Endothelial cell of umbilical vein (primary cell): ENCODE data around the gene TAF4B. TPM values are rescaled to one million over a fixed set of nuclear protein-coding genes. Genes with fewer than 3 reads are reported as not detected.

ENCODE experiments used
- BruUV-seq: library from RNA; stranded (reverse); fragments of 400-500 nt; replicated peaks from 2 replicates; lab custom pipeline; 2021; lab: Mats Ljungman, UMichigan
- CTCF ChIA-PET: fragments of 300-600, 350-600 bp; sonication (Branson Sonifier 250); formaldehyde crosslinking; loops from one replicate; lab custom pipeline; 2021; ENCODE audit warnings: antibody characterized with exemption, inconsistent platforms; lab: Charles Lee
- POLR2A ChIA-PET: fragments of 300-600, 350-600 bp; sonication (Branson Sonifier 250); formaldehyde crosslinking; loops from one replicate; lab custom pipeline; 2021; ENCODE audit warnings: antibody characterized with exemption, inconsistent platforms; lab: Charles Lee
- DNase-seq: peaks from one replicate; pipeline ENCODE4 v3.0.0-alpha.2; 2011; ENCODE audit warnings: low read depth, low spot score
- FAIRE-seq: peaks from 2 replicates; lab custom pipeline; 2011; peaks lifted over from hg19 to GRCh38; lab: Jason Lieb, UNC
- H2AFZ ChIP-seq: 2 replicates; pipeline ENCODE4 v1.6.0; 2012; ENCODE audit warnings: low read depth, low read length, control low read depth, inconsistent platforms
- H3K27ac ChIP-seq: 2 replicates; pipeline ENCODE4 v1.5.1; 2011; ENCODE audit warnings: low read depth, mild to moderate bottlenecking, control low read depth, low read length, moderate library complexity; ENCODE audit not compliant: insufficient read depth
- H3K27me3 ChIP-seq, 2 experiments: 2 replicates each; pipeline versions ENCODE4 v1.6.0 to v1.6.1; 2011; ENCODE audit warnings: low read length in 2 of 2, mixed read lengths in 1 of 2; ENCODE audit not compliant: control insufficient read depth in 2 of 2, insufficient read depth in 2 of 2
- H3K36me3 ChIP-seq, 2 experiments: 2 replicates in 1 of 2; 3 replicates in 1 of 2; pipeline ENCODE4 v1.5.1; 2011; ENCODE audit warnings: low read length in 2 of 2, mild to moderate bottlenecking in 1 of 2, moderate library complexity in 1 of 2; ENCODE audit not compliant: control insufficient read depth in 2 of 2, insufficient read depth in 2 of 2; ENCODE audit errors: extremely low read depth in 1 of 2
- H3K4me1 ChIP-seq: 3 replicates; pipeline ENCODE4 v1.5.1; 2011; ENCODE audit warnings: mild to moderate bottlenecking, low read length; ENCODE audit not compliant: control insufficient read depth, insufficient read depth; ENCODE audit errors: extremely low read depth
- H3K4me2 ChIP-seq: 2 replicates; pipeline ENCODE4 v1.6.1; 2011; ENCODE audit warnings: low read length, control low read depth, mixed read lengths; ENCODE audit not compliant: insufficient read depth
- H3K4me3 ChIP-seq, 3 experiments: fragments of 200-600 bp in 1 of 3; sonication (generic), shearing (Covaris generic) in 1 of 3; replicated peaks in 1 of 3; 2 replicates each; pipeline ENCODE4 v1.5.1; 2011 to 2016; ENCODE audit warnings: control low read depth in 3 of 3, low read length in 3 of 3, mild to moderate bottlenecking in 2 of 3, inconsistent platforms in 1 of 3, low read depth in 1 of 3, moderate library complexity in 1 of 3; ENCODE audit not compliant: insufficient read depth in 1 of 3
- H3K79me2 ChIP-seq: 2 replicates; pipeline ENCODE4 v1.6.0; 2012; ENCODE audit warnings: low read length, inconsistent platforms; ENCODE audit not compliant: control insufficient read depth, insufficient read depth
- H3K9ac ChIP-seq: replicated peaks from 2 replicates; pipeline ENCODE3; 2011; ENCODE audit warnings: low read length, control low read depth; ENCODE audit not compliant: insufficient read depth; ENCODE audit errors: extremely low read depth
- H3K9me1 ChIP-seq: replicated peaks from 3 replicates; pipeline ENCODE4 v1.6.0; 2011; ENCODE audit warnings: mild to moderate bottlenecking, low read length; ENCODE audit not compliant: control insufficient read depth, insufficient read depth; ENCODE audit errors: extremely low read depth
- H3K9me3 ChIP-seq: replicated peaks from 2 replicates; pipeline ENCODE4 v1.5.1; 2012; ENCODE audit warnings: low read length, inconsistent platforms; ENCODE audit not compliant: control insufficient read depth, insufficient read depth
- H4K20me1 ChIP-seq: replicated peaks from 2 replicates; pipeline ENCODE3; 2011; ENCODE audit warnings: mild to moderate bottlenecking, low read length; ENCODE audit not compliant: control insufficient read depth, insufficient read depth; ENCODE audit errors: extremely low read depth
- CTCF ChIP-seq, 2 donors: IDR thresholded peaks; 1 replicate in 1 of 2; 2 replicates in 1 of 2; pipeline ENCODE4 v1.5.1; 2011; ENCODE audit warnings: low read length in 2 of 2, mild to moderate bottlenecking in 2 of 2, moderate library complexity in 2 of 2, control low read depth in 1 of 2, inconsistent platforms in 1 of 2, low read depth in 1 of 2; ENCODE audit not compliant: insufficient read depth in 1 of 2; ENCODE audit errors: extremely low read depth in 1 of 2
- EZH2 ChIP-seq: IDR thresholded peaks from 2 replicates; pipeline ENCODE4 v1.6.1; 2012; ENCODE audit warnings: borderline replicate concordance, low read depth, mild to moderate bottlenecking, moderate library complexity, low read length, inconsistent platforms; ENCODE audit not compliant: severe bottlenecking
- FOS ChIP-seq: IDR thresholded peaks from 2 replicates; pipeline ENCODE4 v1.6.1; 2011; ENCODE audit warnings: mild to moderate bottlenecking, low read length, moderate library complexity, borderline replicate concordance; ENCODE audit not compliant: insufficient read depth
- GATA2 ChIP-seq: IDR thresholded peaks from 2 replicates; pipeline ENCODE4 v1.7.0; 2011; ENCODE audit warnings: low read depth, mild to moderate bottlenecking, moderate library complexity, mixed read lengths, low read length; ENCODE audit not compliant: insufficient read length, insufficient read depth
- JUN ChIP-seq: IDR thresholded peaks from 2 replicates; pipeline ENCODE4 v1.6.1; 2011; ENCODE audit warnings: borderline replicate concordance, low read depth; ENCODE audit not compliant: insufficient read length, insufficient read depth
- MAX ChIP-seq: IDR thresholded peaks from 2 replicates; pipeline ENCODE4 v1.6.1; 2011; ENCODE audit not compliant: insufficient read depth, insufficient read length
- MYC ChIP-seq: IDR thresholded peaks from one replicate; pipeline ENCODE4 v1.6.1; 2011; ENCODE audit warnings: mild to moderate bottlenecking, low read depth, low read length
- POLR2A ChIP-seq: IDR thresholded peaks from 2 replicates; pipeline ENCODE4 v1.6.1; 2012; ENCODE audit warnings: low read depth, mild to moderate bottlenecking, control low read depth, low read length
- POLR2AphosphoS5 ChIP-seq: IDR thresholded peaks from 2 replicates; pipeline ENCODE4 v1.6.1; 2012; ENCODE audit warnings: low read depth, mild to moderate bottlenecking, control low read depth, low read length, moderate library complexity; ENCODE audit not compliant: insufficient read depth
- dilution Hi-C: fragments of 300-500 bp; cut with MboI; formaldehyde crosslinking; loops from one replicate; pipeline ENCODE4 v1.15.0; 2019; ENCODE audit warnings: low sequenced_read_pairs; ENCODE audit not compliant: extremely low pct_ligation_motif_present
- intact Hi-C: fragments of 100-400 bp; cut with micrococcal nuclease; formaldehyde crosslinking; loops from one replicate; pipeline ENCODE4 v1.10.0; 2022
- polyA plus RNA-seq, 4 experiments: library from polyadenylated mRNA; depleted of rRNA in 3 of 4; stranded (reverse) in 3 of 4; unstranded in 1 of 4; fragments of >200 nt; gene quantifications; 2 replicates each; pipeline versions ENCODE4 v1.2.1 to v1.2.3, GENCODE V29; 2011 to 2012; ENCODE audit warnings: missing spikeins in 1 of 4
- total RNA-seq: library from RNA; stranded (reverse); gene quantifications from 2 replicates; pipeline ENCODE4 v1.2.3, GENCODE V29; 2021

Gene TAF4B
- total and polyA plus RNA-seq, 2 donors (not counting 3 experiments of a cell fraction or from before 2014, with no cell fraction given): 0.47 to 2.0 TPM

GRCh38 chr18:26262156-26262555, 35.9 kb downstream of the TAF4B start:
- H3K27me3 ChIP-seq: no peaks in the 10 kb centered on the region
- POLR2A ChIA-PET: no interaction called here

More at GRCh38 chr18:26262156-26262555, 35.9 kb downstream of the TAF4B start:
- no peak for FAIRE-seq
- Histone ChIP-seq H3K79me2 (no peaks in the 10 kb centered on the region), H3K9me3 (no peaks in the 10 kb centered on the region), H3K9ac (no peak overlapping the region), H3K27ac (no peak overlapping the region), H3K9me1 (no peaks in the 10 kb centered on the region), H3K4me2 (no peak overlapping the region), H3K4me1 (no peaks in the 10 kb centered on the region), H4K20me1 (no peaks in the 10 kb centered on the region), H2AFZ (no peak overlapping the region), H3K4me3 (no peak overlapping the region), H3K36me3 (no peaks in the 10 kb centered on the region)
- TF ChIP-seq JUN (no peak), FOS (no peak), GATA2 (no peak), EZH2 (no peak), POLR2A (no peak), CTCF (IDR thresholded peaks at IDR 0.05; ENCODE audit: extremely low read depth in 1 of 2, insufficient read depth in 1 of 2, low read depth in 1 of 2, low read length in 2 of 2) (no peak), MAX (no peak), MYC (no peak), POLR2AphosphoS5 (no peak)
- CTCF ChIA-PET: no interaction called here
- DNase-seq: no peak
- BruUV-seq: no TSS peak
- intact Hi-C loops (no loop called here), dilution Hi-C loops (no loop called here)
